Skeletal muscle tissue (tissue), 4 donors: Measurements from ENCODE around the gene PBLD. TPM values are rescaled to one million over a fixed set of nuclear protein-coding genes. Genes with fewer than 3 reads are reported as not detected.
"Not testable (repeated sequence)": the region's sequence is repeated elsewhere in the genome, so short reads cannot be mapped to it uniquely, and the experiment has no call there.

ENCODE experiments used
- H3K27ac ChIP-seq: one replicate; pipeline ENCODE4 v1.7.0; 2013; ENCODE audit warnings: mild to moderate bottlenecking, low read depth, low read length, inconsistent platforms
- H3K27me3 ChIP-seq, 3 donors: one replicate each; pipeline ENCODE4 v1.7.0; 2013; ENCODE audit warnings: low read length in 3 of 3; ENCODE audit not compliant: control insufficient read depth in 3 of 3, insufficient read depth in 3 of 3
- H3K36me3 ChIP-seq, 3 donors: one replicate each; pipeline ENCODE4 v1.7.0; 2013; ENCODE audit warnings: low read length in 3 of 3; ENCODE audit not compliant: control insufficient read depth in 3 of 3, insufficient read depth in 3 of 3
- H3K4me1 ChIP-seq, 3 donors: one replicate each; pipeline ENCODE4 v1.7.0; 2013; ENCODE audit warnings: low read length in 3 of 3, mild to moderate bottlenecking in 3 of 3; ENCODE audit not compliant: control insufficient read depth in 3 of 3, insufficient read depth in 3 of 3
- H3K4me3 ChIP-seq, 3 donors: one replicate each; pipeline ENCODE4 v1.7.0; 2013; ENCODE audit warnings: low read length in 3 of 3
- H3K9ac ChIP-seq, 3 donors: one replicate each; pipeline ENCODE4 v1.7.0; 2013; ENCODE audit warnings: low read length in 3 of 3, mild to moderate bottlenecking in 3 of 3, moderate library complexity in 2 of 3, low read depth in 1 of 3
- H3K9me3 ChIP-seq, 3 donors: one replicate each; pipeline ENCODE4 v1.7.0; 2013; ENCODE audit warnings: low read length in 3 of 3; ENCODE audit not compliant: control insufficient read depth in 3 of 3
- total RNA-seq: library from RNA; depleted of rRNA; stranded (reverse); fragments of >200 nt; gene quantifications from one replicate; pipeline ENCODE4 v1.2.3, GENCODE V29; 2014
- donor health status: Osteomylitis.

PBLD gene
- total RNA-seq, 1 donor from 2014 or later = 3.7 TPM

DNA sequence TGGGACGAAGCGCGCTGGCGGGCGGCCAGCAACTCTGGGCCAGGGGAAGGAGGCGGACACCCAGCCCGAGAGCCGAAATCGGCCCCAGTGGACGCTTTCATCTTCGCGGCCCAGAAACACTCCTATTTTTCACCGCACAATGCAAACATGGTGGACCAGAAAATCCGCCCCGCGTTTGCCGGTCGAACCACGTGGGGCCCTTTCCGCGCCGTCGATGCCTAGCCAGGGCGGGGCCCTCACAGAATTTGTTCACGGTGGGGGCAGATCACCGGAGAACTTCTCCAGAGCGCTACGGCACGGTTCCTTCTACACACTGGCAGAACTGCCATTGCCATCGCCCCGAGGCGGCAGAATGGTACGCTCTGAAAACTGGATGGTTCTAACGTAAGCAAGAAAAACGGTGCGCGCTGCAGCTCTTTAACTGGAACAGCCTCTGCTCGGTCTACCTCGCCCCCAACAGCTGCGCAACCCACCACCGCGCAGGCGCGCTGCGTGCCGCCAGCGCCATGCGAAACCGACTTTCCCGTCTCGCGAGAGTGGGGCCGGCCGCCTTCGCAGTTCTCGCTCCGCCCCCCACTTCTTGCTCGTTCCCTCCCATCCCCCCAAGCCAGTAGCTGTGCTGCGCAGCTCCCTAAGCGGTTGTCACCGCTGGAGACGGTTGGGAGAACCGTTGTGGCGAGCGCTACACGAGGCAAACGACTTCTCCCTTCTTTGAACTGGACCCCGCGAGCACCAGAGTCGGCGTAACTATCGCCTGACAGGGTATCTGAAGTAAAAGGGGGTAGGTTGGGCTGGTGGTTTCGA is 1.1 kb downstream of the PBLD start, which contains the start of gene HNRNPH3:
HNRNPH3 (plus strand) TSS at position 610 of the 804 bp plus-strand sequence. CDS start 5,158 bp downstream, outside the sequence.
- H3K27ac ChIP-seq = peak within 1 kb of the TSS; percentile 98
- peak within 1 kb of the TSS; percentile 97 to 99 (median 99) for H3K9ac ChIP-seq
- peak within 1 kb of the TSS; percentile 89 to 95 (median 92) for H3K4me3 ChIP-seq
- H3K9me3 ChIP-seq = no peaks in the 10 kb centered on the region
- peaks cover 22 to 47% (median 35%) of the 10 kb centered on the region in 3 donors for H3K4me1 ChIP-seq
- H3K36me3 ChIP-seq = no peaks in the 10 kb centered on the region
- H3K27me3 ChIP-seq = no peaks in the 10 kb centered on the region

DNA sequence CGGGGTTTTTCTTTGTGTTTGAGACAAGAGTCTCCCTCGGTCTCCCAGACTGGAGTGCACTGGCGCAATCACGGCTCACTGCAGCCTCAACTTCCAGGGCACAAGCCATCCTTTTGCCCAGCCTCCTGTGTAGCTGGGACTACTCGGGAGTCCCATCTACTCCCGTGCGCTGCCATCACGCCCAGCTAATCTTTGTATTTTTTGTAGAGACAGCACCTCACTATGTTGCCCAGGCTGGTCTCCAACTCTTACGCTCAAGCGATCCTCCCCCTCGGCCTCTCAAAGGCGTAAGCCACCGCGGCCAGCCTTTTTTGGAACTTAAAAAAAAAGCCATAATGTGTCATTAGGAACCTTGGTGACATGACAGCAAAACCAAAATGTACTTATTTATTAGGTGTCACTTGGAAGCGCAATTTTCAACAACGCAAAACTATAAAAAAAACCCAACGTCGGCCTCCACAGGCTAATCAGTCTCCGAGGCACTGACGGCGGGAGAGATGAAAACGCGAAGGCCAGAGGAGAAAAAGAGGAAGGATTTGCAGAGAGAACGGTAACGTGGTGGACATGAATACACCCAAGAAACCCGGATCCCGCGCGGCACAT is 1.8 kb downstream of the PBLD start:
- Histone ChIP-seq H3K27me3 (no peaks in the 10 kb centered on the region), H3K9ac (peak overlapping the region; percentile 97 to 99 (median 99)), H3K9me3 (no peaks in the 10 kb centered on the region), H3K27ac (peak overlapping the region; percentile 98), H3K36me3 (no peaks in the 10 kb centered on the region), H3K4me1 (peaks cover 22 to 40% (median 30%) of the 10 kb centered on the region in 3 donors), H3K4me3 (peak overlapping the region; percentile 89 to 95 (median 92))

DNA sequence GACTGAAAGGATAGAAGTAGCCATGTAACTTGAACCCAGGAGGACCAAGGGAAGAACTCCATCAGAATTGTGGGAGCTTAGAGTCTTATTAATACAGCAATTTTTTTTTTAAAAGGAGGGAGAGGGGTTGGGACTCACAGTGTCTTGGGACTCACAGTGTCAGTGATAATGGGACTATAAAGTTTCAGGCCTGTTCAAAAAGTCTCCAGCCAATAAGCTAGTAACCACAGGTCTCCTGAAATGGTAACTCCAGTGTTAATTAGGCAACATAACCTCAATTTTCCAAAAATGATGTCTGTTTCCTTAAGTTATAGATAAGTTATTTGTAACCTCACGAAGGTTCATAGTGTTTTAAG is 3.2 kb downstream of the PBLD start:
- Histone ChIP-seq H3K27me3 (no peaks in the 10 kb centered on the region), H3K9ac (no peak overlapping the region), H3K9me3 (no peaks in the 10 kb centered on the region), H3K36me3 (no peaks in the 10 kb centered on the region), H3K27ac (peak overlapping the region; percentile 84), H3K4me1 (peaks cover 17 to 26% (median 22%) of the 10 kb centered on the region in 3 donors), H3K4me3 (no peak overlapping the region)

DNA sequence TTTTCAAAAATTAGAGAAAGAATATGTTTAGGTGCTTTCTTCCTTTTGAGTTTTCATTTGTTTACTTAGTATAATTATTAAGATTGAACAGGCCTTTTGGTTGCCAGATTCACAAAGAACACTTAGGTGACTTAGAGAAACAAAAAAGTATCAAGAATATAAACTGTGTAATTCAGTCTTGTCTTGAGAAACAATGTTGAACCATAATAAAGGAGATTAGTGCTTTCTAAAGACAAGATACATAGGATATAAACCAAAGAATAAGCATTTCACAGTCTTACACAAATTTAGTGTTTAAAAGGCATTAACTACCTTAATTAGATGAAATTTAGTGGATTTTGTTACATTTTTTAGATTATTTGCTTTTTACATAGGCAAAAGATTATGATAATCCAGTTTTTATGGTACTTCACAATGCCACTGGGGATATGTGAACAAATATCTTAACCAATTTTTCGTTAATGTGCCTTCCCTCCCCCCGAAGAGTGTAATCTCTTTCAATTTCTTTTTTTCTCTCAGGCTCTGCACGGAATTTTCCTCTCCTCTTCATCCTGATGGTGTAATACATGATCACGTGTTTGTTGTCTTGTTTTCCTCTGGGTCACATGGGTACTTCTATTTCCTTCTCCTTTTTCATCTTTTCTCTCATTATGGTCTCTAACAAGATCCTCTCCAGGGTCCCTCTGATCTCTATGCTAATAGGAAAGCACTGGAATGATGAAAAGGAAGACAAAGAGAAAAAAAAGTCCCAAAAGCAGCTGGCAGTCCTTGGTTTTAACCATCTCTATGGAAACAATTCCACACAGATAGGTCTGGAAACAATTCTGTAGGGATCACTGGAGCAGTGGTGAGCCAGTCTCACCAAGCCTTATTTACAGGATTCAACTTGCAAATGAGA is 4.6 kb downstream of the PBLD start:
- H3K4me3 ChIP-seq = peak overlapping the region; percentile 2 to 38 (median 13)
- H3K9ac ChIP-seq = peak overlapping the region; percentile 25 to 55 (median 48)
- peaks cover 13 to 19% (median 17%) of the 10 kb centered on the region in 3 donors for H3K4me1 ChIP-seq
- no peaks in the 10 kb centered on the region for H3K9me3 ChIP-seq
- peak overlapping the region; percentile 84 for H3K27ac ChIP-seq
- no peaks in the 10 kb centered on the region for H3K36me3 ChIP-seq
- H3K27me3 ChIP-seq = no peaks in the 10 kb centered on the region

DNA sequence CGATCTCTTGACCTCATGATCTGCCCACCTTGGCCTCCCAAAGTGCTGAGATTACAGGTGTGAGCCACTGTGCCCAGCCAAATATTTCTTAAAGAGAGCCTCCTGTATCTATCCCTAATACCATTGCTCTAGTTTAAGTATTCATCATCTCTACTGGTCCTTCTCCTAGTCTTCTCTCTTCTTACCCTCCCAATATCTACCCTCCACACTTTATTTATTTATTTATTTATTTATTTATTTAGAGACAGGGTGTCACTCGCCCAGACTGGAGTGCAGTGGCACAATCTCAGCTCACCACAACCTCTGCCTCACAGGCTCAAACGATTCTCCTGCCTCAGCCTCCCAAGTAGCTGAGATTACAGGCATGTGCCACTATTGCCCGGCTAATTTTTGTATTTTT is 8.3 kb downstream of the PBLD start:
- H3K4me3 ChIP-seq, H3K9ac ChIP-seq, H3K36me3 ChIP-seq, H3K27me3 ChIP-seq, H3K27ac ChIP-seq, H3K9me3 ChIP-seq: not testable (repeated sequence)
- H3K4me1 ChIP-seq = peaks cover 5 to 10% (median 5%) of the 10 kb centered on the region in 3 donors

DNA sequence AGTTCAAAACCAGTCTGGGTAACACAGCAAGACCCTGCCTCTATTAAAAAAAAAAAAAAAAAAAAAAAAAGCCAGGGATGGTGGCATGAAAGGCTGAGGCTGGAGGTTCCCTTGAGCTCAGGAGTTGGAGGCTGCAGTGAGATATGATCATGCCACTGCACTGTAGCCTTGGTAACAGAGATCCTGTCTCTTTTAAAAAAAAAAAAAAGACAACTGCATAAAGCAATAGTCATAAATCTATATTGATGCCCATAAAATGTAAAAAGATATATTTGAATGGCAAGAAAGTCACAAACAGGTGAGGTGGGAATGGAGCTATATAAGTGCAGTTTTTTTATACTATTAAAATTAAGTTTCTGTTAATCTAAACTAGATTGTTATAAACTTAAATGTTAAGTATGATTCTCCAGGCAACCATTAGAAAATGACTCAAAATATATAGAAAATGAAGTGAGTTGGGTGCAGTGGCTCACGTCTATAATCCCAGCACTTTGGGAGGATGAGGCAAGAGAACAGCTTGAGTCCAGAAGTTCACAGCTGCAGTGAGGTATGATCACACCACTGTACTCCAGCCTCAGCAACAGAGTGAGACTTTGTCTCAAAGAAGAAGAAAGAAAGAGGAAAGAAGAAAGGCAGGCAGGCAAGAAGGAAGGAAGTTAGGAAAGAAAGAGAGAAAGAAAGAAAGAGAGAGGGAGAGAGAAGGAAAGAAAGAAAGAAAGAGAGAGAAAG is 14.2 kb downstream of the PBLD start:
- Histone ChIP-seq H3K27ac (no peak overlapping the region), H3K36me3 (no peaks in the 10 kb centered on the region), H3K4me1 (no peaks in the 10 kb centered on the region), H3K27me3 (no peaks in the 10 kb centered on the region), H3K4me3 (no peak overlapping the region), H3K9me3 (peaks cover 0 to 6% (median 3%) of the 10 kb centered on the region in 3 donors), H3K9ac (no peak overlapping the region)

DNA sequence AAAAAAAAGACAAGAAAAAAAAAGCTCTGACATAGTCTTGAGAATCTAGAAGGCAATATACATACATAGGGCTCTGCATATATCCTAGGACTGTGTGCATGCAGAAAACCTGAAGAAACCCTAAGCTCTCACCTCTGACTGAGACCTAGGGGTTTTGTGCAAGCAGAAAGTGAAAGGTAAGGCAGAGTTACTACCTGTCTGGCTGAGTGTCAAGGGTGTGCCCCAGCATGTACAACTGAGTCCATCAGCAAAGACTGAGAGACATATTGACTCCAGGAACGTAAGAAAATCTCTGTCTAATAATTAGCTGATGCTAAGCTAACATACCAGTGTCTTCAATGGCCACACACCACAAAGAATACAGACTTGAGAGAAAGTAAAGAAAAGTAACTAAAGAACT is 17.1 kb downstream of the PBLD start:
- H3K4me1 ChIP-seq = no peaks in the 10 kb centered on the region
- H3K27me3 ChIP-seq = no peaks in the 10 kb centered on the region
- peaks cover 0 to 6% (median 3%) of the 10 kb centered on the region in 3 donors for H3K9me3 ChIP-seq
- H3K4me3 ChIP-seq = no peak overlapping the region
- no peak overlapping the region for H3K27ac ChIP-seq
- H3K36me3 ChIP-seq = no peaks in the 10 kb centered on the region
- H3K9ac ChIP-seq = no peak overlapping the region

DNA sequence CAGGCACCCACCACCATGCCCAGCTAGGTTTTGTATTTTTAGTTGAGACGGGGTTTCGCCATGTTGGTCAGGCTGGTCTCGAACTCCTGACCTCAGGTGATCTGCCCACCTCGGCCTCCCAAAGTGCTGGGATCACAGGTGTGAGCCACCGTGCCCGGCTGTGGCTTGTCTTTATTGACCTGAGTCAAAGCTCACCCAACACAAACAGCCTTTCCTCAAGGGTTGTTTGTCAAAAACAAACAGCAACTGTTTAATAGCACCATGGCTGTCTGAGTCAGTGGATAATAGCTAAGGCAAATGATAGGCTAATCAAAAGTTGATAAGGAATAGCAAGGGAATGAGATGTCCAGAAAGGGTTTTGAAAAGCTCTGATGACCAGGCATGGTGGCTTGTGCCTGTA is 17.8 kb downstream of the PBLD start:
- H3K4me3 ChIP-seq, H3K27ac ChIP-seq, H3K9me3 ChIP-seq, H3K27me3 ChIP-seq, H3K36me3 ChIP-seq, H3K4me1 ChIP-seq, H3K9ac ChIP-seq: not testable (repeated sequence)

DNA sequence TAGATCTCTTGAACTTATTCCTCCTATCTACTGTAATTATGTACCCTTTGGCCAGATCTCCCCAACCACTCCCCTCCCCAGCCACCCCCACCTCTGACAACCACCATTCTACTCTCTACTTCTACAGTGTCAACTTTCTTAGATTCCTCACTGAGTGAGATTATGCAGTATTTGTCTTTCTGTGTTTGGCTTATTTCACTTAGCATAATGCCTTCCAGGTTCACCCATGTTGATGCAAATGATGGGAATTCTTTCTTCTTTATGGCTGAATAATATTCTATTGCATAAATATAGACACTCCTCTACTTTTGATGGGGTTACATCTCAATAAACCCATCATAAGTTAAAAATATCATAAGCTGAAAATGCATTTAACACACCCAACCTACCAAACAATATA is 22.2 kb downstream of the PBLD start:
- H3K4me1 ChIP-seq = no peaks in the 10 kb centered on the region
- H3K27me3 ChIP-seq = no peaks in the 10 kb centered on the region
- no peaks in the 10 kb centered on the region for H3K36me3 ChIP-seq
- H3K9ac ChIP-seq = no peak overlapping the region
- no peak overlapping the region for H3K4me3 ChIP-seq
- no peaks in the 10 kb centered on the region for H3K9me3 ChIP-seq
- H3K27ac ChIP-seq = no peak overlapping the region
